ENCODE measurements around the gene CCDC9B.
A peak's percentile ranks its signal among the peaks of the same experiment; 100 is the strongest.

CCDC9B gene

GRCh38 chr15:40388941-40389823 lies 48.4 kb upstream of the CCDC9B start:
- TF ChIP-seq PPARA (CRISPR knock-in tag; IDR thresholded peaks at IDR 0.05; ENCODE audit: borderline replicate concordance) (no peak), ZNF70 (CRISPR knock-in tag; IDR thresholded peaks at IDR 0.05) (no peak)

GRCh38 chr15:40386480-40386879 lies 45.7 kb upstream of the CCDC9B start:
- TF ChIP-seq CREB5 (CRISPR knock-in tag; IDR thresholded peaks at IDR 0.05; ENCODE audit: low read depth) (no peak), GLIS3 (CRISPR knock-in tag; IDR thresholded peaks at IDR 0.05) (no peak), TOX (CRISPR knock-in tag; IDR thresholded peaks at IDR 0.05; ENCODE audit: borderline replicate concordance) (no peak), ZNF565 (CRISPR knock-in tag; conservative IDR thresholded peaks at IDR 0.05; ENCODE audit: low read depth) (no peak), ZNF70 (CRISPR knock-in tag; IDR thresholded peaks at IDR 0.05) (no peak), ZFP30 (CRISPR knock-in tag; IDR thresholded peaks at IDR 0.05) (no peak), ZC3H10 (CRISPR knock-in tag; IDR thresholded peaks at IDR 0.05) (no peak), CSRNP3 (CRISPR knock-in tag; IDR thresholded peaks at IDR 0.05) (no peak), CSDC2 (CRISPR knock-in tag; IDR thresholded peaks at IDR 0.05) (no peak), ESRRG (CRISPR knock-in tag; IDR thresholded peaks at IDR 0.05) (no peak), ZFP3 (CRISPR knock-in tag; IDR thresholded peaks at IDR 0.05) (no peak), ISL1 (CRISPR knock-in tag; IDR thresholded peaks at IDR 0.05) (no peak), ZNF8 (CRISPR knock-in tag; IDR thresholded peaks at IDR 0.05) (no peak), PPARA (CRISPR knock-in tag; IDR thresholded peaks at IDR 0.05; ENCODE audit: borderline replicate concordance) (no peak), OSR1 (CRISPR knock-in tag; IDR thresholded peaks at IDR 0.05) (no peak), PATZ1 (CRISPR knock-in tag; IDR thresholded peaks at IDR 0.05; ENCODE audit: borderline replicate concordance) (no peak), TCF4 (CRISPR knock-in tag; IDR thresholded peaks at IDR 0.05; ENCODE audit: borderline replicate concordance) (no peak), ARNTL (CRISPR knock-in tag; IDR thresholded peaks at IDR 0.05; ENCODE audit: borderline replicate concordance, low read depth) (no peak), RARB (CRISPR knock-in tag; IDR thresholded peaks at IDR 0.05) (no peak), SNAI2 (CRISPR knock-in tag; IDR thresholded peaks at IDR 0.05) (no peak)
- no peak for ATAC-seq

More at GRCh38 chr15:40388941-40389823, 48.4 kb upstream of the CCDC9B start:
- ATAC-seq: no peak

GRCh38 chr15:40382580-40383456 lies 42.1 kb upstream of the CCDC9B start, which contains the start of gene KNSTRN:
TSS of gene KNSTRN (plus strand) at chr15:40382721. CDS start at chr15:40382836, 115 bp downstream.
- peak; percentile 98 for ATAC-seq

More at GRCh38 chr15:40382580-40383456, 42.1 kb upstream of the CCDC9B start, which contains the start of gene KNSTRN:
- TF ChIP-seq TSHZ2 (CRISPR knock-in tag; IDR thresholded peaks at IDR 0.05) (0 out of 2 replicates have a peak, but pooled peaks have one; percentile 36), ZFP3 (CRISPR knock-in tag; IDR thresholded peaks at IDR 0.05) (no peak; the same call in 1 of the 2 replicates)

All from SK-N-SH treated with all-trans-retinoic acid at 6 μM for 48 hours (cell line).